ENCODE data around the gene BARX1. TPM values are rescaled to one million over a fixed set of nuclear protein-coding genes. Genes with fewer than 3 reads are reported as not detected.

The BARX1 gene
- total RNA-seq, 2 experiments from 2014 or later = 0.20 to 0.28 TPM

GRCh38 chr9:93962561-93963440, 7.6 kb upstream of the BARX1 start:
- peaks cover 49% of the 10 kb centered on the region for H3K27me3 Mint-ChIP-seq
- peaks cover 29% of the 10 kb centered on the region for H3K4me1 Mint-ChIP-seq
- no peaks in the 10 kb centered on the region for H3K9me3 Mint-ChIP-seq
- peak; percentile 84 for DNase-seq
- H3K36me3 Mint-ChIP-seq (ENCODE audit: low read depth) = no peaks in the 10 kb centered on the region
- ChIA-PET CTCF (interaction anchor here (0.6 to 5.0 kb wide), 9 partner anchors 12 to 854 kb away, joined by 3 to 26 read pairs (median 4); no protein-coding TSS in a partner anchor), POLR2A (interaction anchor here (1.6 kb wide), 1 partner anchor 281 kb away, joined by 3 read pairs; no protein-coding TSS in a partner anchor)
- H3K4me3 Mint-ChIP-seq = no peak overlapping the region
- H3K27ac Mint-ChIP-seq = no peak overlapping the region

GRCh38 chr9:93962017-93962416, 6.9 kb upstream of the BARX1 start:
- no peaks in the 10 kb centered on the region for H3K36me3 Mint-ChIP-seq (ENCODE audit: low read depth)
- peaks cover 57% of the 10 kb centered on the region for H3K27me3 Mint-ChIP-seq
- no peak overlapping the region for H3K27ac Mint-ChIP-seq
- no peaks in the 10 kb centered on the region for H3K9me3 Mint-ChIP-seq
- H3K4me3 Mint-ChIP-seq = no peak overlapping the region
- H3K4me1 Mint-ChIP-seq = peaks cover 29% of the 10 kb centered on the region
- CTCF ChIA-PET = interaction anchor here (0.6 to 5.0 kb wide), 6 partner anchors 18 to 368 kb away, joined by 3 to 26 read pairs (median 5); no protein-coding TSS in a partner anchor
- no peak for DNase-seq
- POLR2A ChIA-PET = no interaction called here

- ChIA-PET POLR2A (no interaction called here), CTCF (interaction anchor here (1.2 to 5.0 kb wide), 3 partner anchors 17 to 278 kb away, joined by 3 to 26 read pairs (median 18); no protein-coding TSS in a partner anchor)
- H3K27me3 Mint-ChIP-seq = peaks cover 63% of the 10 kb centered on the region
- no peaks in the 10 kb centered on the region for H3K36me3 Mint-ChIP-seq (ENCODE audit: low read depth)
- H3K4me1 Mint-ChIP-seq = peaks cover 29% of the 10 kb centered on the region
- no peak for DNase-seq
- no peaks in the 10 kb centered on the region for H3K9me3 Mint-ChIP-seq
- no peak overlapping the region for H3K27ac Mint-ChIP-seq
- no peak overlapping the region for H3K4me3 Mint-ChIP-seq
These were observed 6.1 kb upstream of the BARX1 start for GRCh38 chr9:93960971-93961841.

GRCh38 chr9:93960221-93960970, 5.2 kb upstream of the BARX1 start:
- Mint-ChIP-seq H3K36me3 (ENCODE audit: low read depth) (peaks cover 2% of the 10 kb centered on the region), H3K27ac (no peak overlapping the region), H3K9me3 (no peaks in the 10 kb centered on the region), H3K27me3 (peaks cover 71% of the 10 kb centered on the region), H3K4me3 (no peak overlapping the region), H3K4me1 (peaks cover 33% of the 10 kb centered on the region)
- POLR2A ChIA-PET = no interaction called here
- no peak for DNase-seq
- CTCF ChIA-PET = interaction anchor here (1.7 to 4.3 kb wide), 2 partner anchors 133 to 134 kb away, joined by 5 to 18 read pairs; no protein-coding TSS in a partner anchor

GRCh38 chr9:93959739-93960154, 4.6 kb upstream of the BARX1 start:
- Mint-ChIP-seq H3K4me1 (peaks cover 33% of the 10 kb centered on the region), H3K9me3 (no peaks in the 10 kb centered on the region), H3K27ac (no peak overlapping the region), H3K27me3 (peaks cover 72% of the 10 kb centered on the region), H3K36me3 (ENCODE audit: low read depth) (peaks cover 3% of the 10 kb centered on the region), H3K4me3 (no peak overlapping the region)
- POLR2A ChIA-PET = no interaction called here
- no peak for DNase-seq
- CTCF ChIA-PET = interaction anchor here (1.7 kb wide), 1 partner anchor 132 kb away, joined by 5 read pairs; no protein-coding TSS in a partner anchor

GRCh38 chr9:93958819-93959682, 3.9 kb upstream of the BARX1 start:
- no peak overlapping the region for H3K27ac Mint-ChIP-seq
- peaks cover 67% of the 10 kb centered on the region for H3K27me3 Mint-ChIP-seq
- no peaks in the 10 kb centered on the region for H3K9me3 Mint-ChIP-seq
- CTCF ChIA-PET = interaction anchor here (0.8 to 1.7 kb wide), 2 partner anchors 116 to 131 kb away, joined by 3 to 5 read pairs; no protein-coding TSS in a partner anchor
- peaks cover 33% of the 10 kb centered on the region for H3K4me1 Mint-ChIP-seq
- no peak overlapping the region for H3K4me3 Mint-ChIP-seq
- POLR2A ChIA-PET = no interaction called here
- peaks cover 3% of the 10 kb centered on the region for H3K36me3 Mint-ChIP-seq (ENCODE audit: low read depth)
- DNase-seq = no peak

- Mint-ChIP-seq H3K27ac (no peak overlapping the region), H3K4me1 (peaks cover 41% of the 10 kb centered on the region), H3K27me3 (peaks cover 75% of the 10 kb centered on the region), H3K9me3 (no peaks in the 10 kb centered on the region), H3K4me3 (no peak overlapping the region), H3K36me3 (ENCODE audit: low read depth) (peaks cover 10% of the 10 kb centered on the region)
- ChIA-PET CTCF (interaction anchor here (0.8 to 1.7 kb wide), 3 partner anchors 116 to 131 kb away, joined by 3 to 5 read pairs (median 4); no protein-coding TSS in a partner anchor), POLR2A (no interaction called here)
- DNase-seq = no peak
These were observed 3.1 kb upstream of the BARX1 start for GRCh38 chr9:93958121-93958818.

GRCh38 chr9:93955981-93956784, 1.0 kb upstream of the BARX1 start:
- Mint-ChIP-seq H3K4me3 (no peak overlapping the region), H3K9me3 (no peaks in the 10 kb centered on the region), H3K4me1 (peaks cover 41% of the 10 kb centered on the region), H3K36me3 (ENCODE audit: low read depth) (peaks cover 11% of the 10 kb centered on the region), H3K27me3 (peaks cover 76% of the 10 kb centered on the region), H3K27ac (no peak overlapping the region)
- ChIA-PET CTCF (no interaction called here), POLR2A (no interaction called here)
- no peak for DNase-seq

GRCh38 chr9:93954434-93955061, 607 bp downstream of the BARX1 start:
- peaks cover 19% of the 10 kb centered on the region for H3K36me3 Mint-ChIP-seq (ENCODE audit: low read depth)
- peaks cover 2% of the 10 kb centered on the region for H3K9me3 Mint-ChIP-seq
- H3K27me3 Mint-ChIP-seq = peaks cover 76% of the 10 kb centered on the region
- DNase-seq = no peak
- H3K4me3 Mint-ChIP-seq = no peak overlapping the region
- CTCF ChIA-PET = no interaction called here
- H3K27ac Mint-ChIP-seq = no peak overlapping the region
- H3K4me1 Mint-ChIP-seq = peaks cover 44% of the 10 kb centered on the region
- POLR2A ChIA-PET = no interaction called here

GRCh38 chr9:93953496-93954433, 1.4 kb downstream of the BARX1 start:
- peaks cover 76% of the 10 kb centered on the region for H3K27me3 Mint-ChIP-seq
- peak overlapping the region; percentile 39 for H3K4me3 Mint-ChIP-seq
- peak overlapping the region; percentile 44 for H3K27ac Mint-ChIP-seq
- no peak for DNase-seq
- CTCF ChIA-PET = no interaction called here
- H3K36me3 Mint-ChIP-seq (ENCODE audit: low read depth) = peaks cover 19% of the 10 kb centered on the region
- H3K4me1 Mint-ChIP-seq = peaks cover 39% of the 10 kb centered on the region
- H3K9me3 Mint-ChIP-seq = peaks cover 2% of the 10 kb centered on the region
- POLR2A ChIA-PET = no interaction called here
